ENCODE measurements around the gene TMEM87B.
"Not testable (repeated sequence)": the region's sequence is repeated elsewhere in the genome, so short reads cannot be mapped to it uniquely, and the experiment has no call there.

- not testable (repeated sequence) for TF ChIP-seq CTCF (conservative IDR thresholded peaks at IDR 0.05; ENCODE audit: low read length); EZH2phosphoT487 (IDR thresholded peaks at IDR 0.05; ENCODE audit: borderline replicate concordance, low read depth, low read length)
These were observed 84.7 kb downstream of the TMEM87B start for GRCh38 chr2:112139661-112140204.

Measured in OCI-LY7 (cell line).